Common myeloid progenitor, CD34-positive (primary cell): ENCODE measurements around the gene HS6ST3.

ENCODE experiments used
- CTCF ChIA-PET: fragments of 350-600 bp; sonication (Branson Sonifier 250); formaldehyde crosslinking; loops from one replicate; lab custom pipeline; 2021; ENCODE audit warnings: antibody characterized with exemption; lab: Charles Lee
- POLR2A ChIA-PET: fragments of 350-600 bp; sonication (Branson Sonifier 250); formaldehyde crosslinking; loops from one replicate; lab custom pipeline; 2021; ENCODE audit warnings: antibody characterized with exemption; lab: Charles Lee
- DNase-seq, 3 donors: peaks; one replicate each; pipeline versions ENCODE4 v3.0.0 to v3.0.0-alpha.2; 2013
- H3K27ac ChIP-seq, 2 experiments: 1 replicate in 1 of 2; 2 replicates in 1 of 2; pipeline ENCODE4 v1.7.0; 2013; ENCODE audit warnings: inconsistent platforms in 2 of 2, low read length in 2 of 2, mild to moderate bottlenecking in 2 of 2, low read depth in 1 of 2, moderate library complexity in 1 of 2; ENCODE audit not compliant: severe bottlenecking in 2 of 2, insufficient read depth in 1 of 2, poor library complexity in 1 of 2
- H3K27me3 ChIP-seq, 5 experiments: replicated peaks in 2 of 5; 1 replicate in 3 of 5; 2 replicates in 2 of 5; pipeline versions ENCODE4 v1.6.1 to v1.7.0; 2013; ENCODE audit warnings: low read length in 4 of 5, mild to moderate bottlenecking in 2 of 5, moderate library complexity in 2 of 5, inconsistent platforms in 1 of 5; ENCODE audit not compliant: insufficient read depth in 5 of 5, control insufficient read depth in 4 of 5
- H3K36me3 ChIP-seq, 4 experiments: 1 replicate in 2 of 4; 2 replicates in 2 of 4; pipeline versions ENCODE4 v1.6.1 to v1.7.0; 2013; ENCODE audit warnings: low read length in 3 of 4, control low read depth in 1 of 4, mild to moderate bottlenecking in 1 of 4; ENCODE audit not compliant: control insufficient read depth in 4 of 4, insufficient read depth in 4 of 4
- H3K4me1 ChIP-seq, 4 experiments: 1 replicate in 3 of 4; 2 replicates in 1 of 4; pipeline versions ENCODE4 v1.6.1 to v1.7.1; 2013; ENCODE audit warnings: low read length in 3 of 4, mild to moderate bottlenecking in 3 of 4, control low read depth in 1 of 4, inconsistent platforms in 1 of 4, moderate library complexity in 1 of 4; ENCODE audit not compliant: control insufficient read depth in 4 of 4, insufficient read depth in 4 of 4; ENCODE audit errors: control extremely low read depth in 1 of 4
- H3K4me3 ChIP-seq, 7 experiments: 1 replicate in 4 of 7; 2 replicates in 3 of 7; pipeline versions ENCODE4 v1.5.1 to v1.7.0; 2013; ENCODE audit warnings: mild to moderate bottlenecking in 7 of 7, low read length in 6 of 7, moderate library complexity in 6 of 7, inconsistent platforms in 2 of 7, low read depth in 2 of 7, control low read depth in 1 of 7; ENCODE audit not compliant: insufficient read depth in 4 of 7, control insufficient read depth in 1 of 7; ENCODE audit errors: extremely low read depth in 1 of 7
- H3K9me3 ChIP-seq, 5 experiments: 1 replicate in 4 of 5; 2 replicates in 1 of 5; pipeline versions ENCODE4 v1.6.1 to v1.7.1; 2013; ENCODE audit warnings: low read length in 4 of 5, mild to moderate bottlenecking in 2 of 5, inconsistent platforms in 1 of 5, low read depth in 1 of 5, moderate library complexity in 1 of 5; ENCODE audit not compliant: control insufficient read depth in 4 of 5, insufficient read depth in 2 of 5; ENCODE audit errors: control extremely low read depth in 1 of 5
- WGBS: methylation state at CpG from one replicate; pipeline ENCODE4 v1.1.5; 2013; ENCODE audit not compliant: insufficient coverage; 5-methylcytosine and 5-hydroxymethylcytosine counted together

The HS6ST3 gene

GRCh38 chr13:96617528-96617927 is 527.6 kb downstream of the HS6ST3 start:
- Histone ChIP-seq H3K36me3 (no peaks in the 10 kb centered on the region), H3K4me1 (no peaks in the 10 kb centered on the region), H3K4me3 (no peak overlapping the region), H3K9me3 (peaks cover 0 to 1% (median 0%) of the 10 kb centered on the region in 5 experiments), H3K27me3 (no peaks in the 10 kb centered on the region), H3K27ac (no peak overlapping the region)
- no peak for DNase-seq
- CTCF ChIA-PET: no interaction called here
- POLR2A ChIA-PET: no interaction called here
- no CpG with 5 or more reads among the region's 2 CpGs for WGBS

- ChIA-PET POLR2A (no interaction called here), CTCF (no interaction called here)
- no peaks in the 10 kb centered on the region for H3K4me1 ChIP-seq
- no peak overlapping the region for H3K4me3 ChIP-seq
- WGBS: 69% methylated on average over 2 of the region's 3 CpGs
- no peaks in the 10 kb centered on the region for H3K36me3 ChIP-seq
- H3K27me3 ChIP-seq: no peaks in the 10 kb centered on the region
- H3K27ac ChIP-seq: no peak overlapping the region
- no peak for DNase-seq
- peaks cover 0 to 1% (median 0%) of the 10 kb centered on the region in 5 experiments for H3K9me3 ChIP-seq
These were observed 531.8 kb downstream of the HS6ST3 start for GRCh38 chr13:96621634-96622183.

- CTCF ChIA-PET: no interaction called here
- WGBS: no CpG with 5 or more reads among the region's 2 CpGs
- H3K4me1 ChIP-seq: no peaks in the 10 kb centered on the region
These were observed 539.4 kb downstream of the HS6ST3 start for GRCh38 chr13:96629331-96629730.

GRCh38 chr13:96632536-96633320 is 542.8 kb downstream of the HS6ST3 start:
- Histone ChIP-seq H3K4me3 (no peak overlapping the region), H3K9me3 (no peaks in the 10 kb centered on the region), H3K27me3 (no peaks in the 10 kb centered on the region), H3K4me1 (no peaks in the 10 kb centered on the region), H3K36me3 (no peaks in the 10 kb centered on the region), H3K27ac (no peak overlapping the region)
- DNase-seq: no peak
- CTCF ChIA-PET: no interaction called here
- POLR2A ChIA-PET: no interaction called here
- WGBS: 99% methylated on average over 9 of the region's 11 CpGs

More at GRCh38 chr13:96629331-96629730, 539.4 kb downstream of the HS6ST3 start:
- Histone ChIP-seq H3K27ac (no peak overlapping the region), H3K36me3 (no peaks in the 10 kb centered on the region), H3K9me3 (no peaks in the 10 kb centered on the region), H3K4me3 (no peak overlapping the region), H3K27me3 (no peaks in the 10 kb centered on the region)
- no peak for DNase-seq
- POLR2A ChIA-PET: no interaction called here

GRCh38 chr13:96636001-96636709 is 546.2 kb downstream of the HS6ST3 start:
- ChIA-PET POLR2A (no interaction called here), CTCF (no interaction called here)
- no peaks in the 10 kb centered on the region for H3K27me3 ChIP-seq
- H3K4me1 ChIP-seq: no peaks in the 10 kb centered on the region
- H3K4me3 ChIP-seq: no peak overlapping the region
- H3K36me3 ChIP-seq: no peaks in the 10 kb centered on the region
- H3K27ac ChIP-seq: no peak overlapping the region
- H3K9me3 ChIP-seq: peaks cover 0 to 4% (median 0%) of the 10 kb centered on the region in 5 experiments
- DNase-seq: no peak
- WGBS: 100% methylated on average over 3 of the region's 4 CpGs

GRCh38 chr13:96637039-96637438 is 547.1 kb downstream of the HS6ST3 start:
- Histone ChIP-seq H3K9me3 (peaks cover 0 to 5% (median 0%) of the 10 kb centered on the region in 5 experiments), H3K27me3 (no peaks in the 10 kb centered on the region), H3K4me3 (no peak overlapping the region), H3K4me1 (no peaks in the 10 kb centered on the region), H3K27ac (no peak overlapping the region), H3K36me3 (no peaks in the 10 kb centered on the region)
- no peak for DNase-seq
- ChIA-PET POLR2A (no interaction called here), CTCF (no interaction called here)

GRCh38 chr13:96646101-96646500 is 556.2 kb downstream of the HS6ST3 start:
- Histone ChIP-seq H3K4me3 (no peak overlapping the region), H3K27me3 (no peaks in the 10 kb centered on the region), H3K36me3 (no peaks in the 10 kb centered on the region), H3K27ac (no peak overlapping the region), H3K4me1 (no peaks in the 10 kb centered on the region), H3K9me3 (peaks cover 0 to 8% (median 3%) of the 10 kb centered on the region in 5 experiments)
- no peak for DNase-seq
- ChIA-PET CTCF (no interaction called here), POLR2A (no interaction called here)
- WGBS: 100% methylated on average over 3 of the region's 3 CpGs
